SJSA1 (cell line): ENCODE results near the gene SENP2. TPM values are rescaled to one million over a fixed set of nuclear protein-coding genes. Genes with fewer than 3 reads are reported as not detected.
"Not testable (repeated sequence)": the region's sequence is repeated elsewhere in the genome, so short reads cannot be mapped to it uniquely, and the experiment has no call there.

Experiments
- DNase-seq, 2 experiments: peaks; one replicate each; pipeline ENCODE4 v3.0.0-alpha.2; 2015 to 2020; ENCODE audit warnings: low spot score in 2 of 2, low read depth in 1 of 2
- H3K27ac ChIP-seq: fragments of 250-450 bp; sonication (Bioruptor Pico); 2 replicates; pipeline ENCODE4 v1.5.1; 2020; ENCODE audit warnings: mild to moderate bottlenecking, moderate library complexity
- H3K27me3 ChIP-seq: fragments of 250-450 bp; sonication (Bioruptor Pico); replicated peaks from 2 replicates; pipeline ENCODE4 v1.5.1; 2020; ENCODE audit warnings: mild to moderate bottlenecking, moderate library complexity
- H3K36me3 ChIP-seq: fragments of 250-450 bp; sonication (Bioruptor Pico); 2 replicates; pipeline ENCODE4 v1.5.1; 2020; ENCODE audit warnings: mild to moderate bottlenecking
- H3K4me1 ChIP-seq: fragments of 250-450 bp; sonication (Bioruptor Pico); replicated peaks from 2 replicates; pipeline ENCODE4 v1.6.1; 2021; ENCODE audit warnings: mild to moderate bottlenecking
- H3K4me3 ChIP-seq: fragments of 250-450 bp; sonication (Bioruptor Pico); 2 replicates; pipeline ENCODE4 v1.5.1; 2020; ENCODE audit warnings: mild to moderate bottlenecking
- H3K9me3 ChIP-seq: fragments of 250-450 bp; sonication (Bioruptor Pico); replicated peaks from 2 replicates; pipeline ENCODE4 v1.5.1; 2020; ENCODE audit warnings: mild to moderate bottlenecking
- total RNA-seq: library from RNA; depleted of rRNA; stranded (reverse); fragments of >200 nt; shearing (Covaris generic); gene quantifications from 2 replicates; pipeline ENCODE4 v1.2.3, GENCODE V29; 2014; rRNA removed

SENP2 gene
- total RNA-seq, 1 experiment from 2014 or later, result 29.1 TPM

DNA sequence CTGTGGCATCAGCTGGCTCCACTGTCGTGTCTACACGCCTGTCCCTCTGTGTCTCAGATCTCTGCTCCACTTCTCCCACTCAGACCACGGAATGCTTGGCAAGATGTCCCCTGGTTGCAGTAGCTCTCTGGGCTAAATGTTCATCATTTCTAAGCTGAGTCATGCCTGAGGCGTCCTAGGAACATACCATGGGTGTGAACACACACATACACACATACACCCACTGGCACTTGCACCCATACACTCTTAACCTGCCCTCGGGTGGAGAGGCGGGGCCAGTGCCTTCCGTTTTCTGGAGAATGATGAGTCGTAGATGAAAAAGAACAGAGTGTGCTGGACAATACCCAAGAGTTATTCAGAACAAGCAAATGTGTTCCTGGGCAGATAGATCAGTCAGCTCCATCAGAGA, 72.4 kb downstream of the SENP2 start:
- Histone ChIP-seq H3K27me3 (no peaks in the 10 kb centered on the region), H3K36me3 (peaks cover 53% of the 10 kb centered on the region), H3K4me3 (no peak overlapping the region), H3K27ac (peak overlapping the region; percentile 77), H3K9me3 (no peaks in the 10 kb centered on the region), H3K4me1 (peaks cover 50% of the 10 kb centered on the region)
- peak; percentile 81 to 92 for DNase-seq

DNA sequence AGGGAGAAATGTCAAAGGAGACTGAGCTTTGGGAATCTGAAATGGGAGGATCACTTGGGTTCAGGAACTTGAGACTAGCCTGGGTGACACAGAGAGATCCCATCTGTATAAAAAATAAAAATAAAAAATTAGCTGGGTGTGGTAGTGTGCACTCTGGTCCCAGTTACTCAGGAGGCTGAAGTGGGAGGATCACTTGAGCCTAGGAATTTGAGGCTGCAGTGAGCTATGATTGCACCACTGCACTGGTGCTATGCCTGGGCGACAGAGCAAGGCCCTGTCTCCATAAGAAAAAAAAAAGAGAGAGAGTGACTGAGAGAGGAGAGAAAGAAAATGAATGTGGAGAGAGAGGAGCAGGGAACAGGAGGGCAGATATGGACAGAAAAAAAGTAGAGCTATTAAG, 72.8 kb downstream of the SENP2 start:
- no peak overlapping the region for H3K4me3 ChIP-seq
- no peaks in the 10 kb centered on the region for H3K27me3 ChIP-seq
- peaks cover 50% of the 10 kb centered on the region for H3K4me1 ChIP-seq
- H3K9me3 ChIP-seq, result no peaks in the 10 kb centered on the region
- H3K36me3 ChIP-seq, result peaks cover 49% of the 10 kb centered on the region
- peak in 1 of 2 experiments; percentile 13 for DNase-seq
- peak overlapping the region; percentile 19 for H3K27ac ChIP-seq

DNA sequence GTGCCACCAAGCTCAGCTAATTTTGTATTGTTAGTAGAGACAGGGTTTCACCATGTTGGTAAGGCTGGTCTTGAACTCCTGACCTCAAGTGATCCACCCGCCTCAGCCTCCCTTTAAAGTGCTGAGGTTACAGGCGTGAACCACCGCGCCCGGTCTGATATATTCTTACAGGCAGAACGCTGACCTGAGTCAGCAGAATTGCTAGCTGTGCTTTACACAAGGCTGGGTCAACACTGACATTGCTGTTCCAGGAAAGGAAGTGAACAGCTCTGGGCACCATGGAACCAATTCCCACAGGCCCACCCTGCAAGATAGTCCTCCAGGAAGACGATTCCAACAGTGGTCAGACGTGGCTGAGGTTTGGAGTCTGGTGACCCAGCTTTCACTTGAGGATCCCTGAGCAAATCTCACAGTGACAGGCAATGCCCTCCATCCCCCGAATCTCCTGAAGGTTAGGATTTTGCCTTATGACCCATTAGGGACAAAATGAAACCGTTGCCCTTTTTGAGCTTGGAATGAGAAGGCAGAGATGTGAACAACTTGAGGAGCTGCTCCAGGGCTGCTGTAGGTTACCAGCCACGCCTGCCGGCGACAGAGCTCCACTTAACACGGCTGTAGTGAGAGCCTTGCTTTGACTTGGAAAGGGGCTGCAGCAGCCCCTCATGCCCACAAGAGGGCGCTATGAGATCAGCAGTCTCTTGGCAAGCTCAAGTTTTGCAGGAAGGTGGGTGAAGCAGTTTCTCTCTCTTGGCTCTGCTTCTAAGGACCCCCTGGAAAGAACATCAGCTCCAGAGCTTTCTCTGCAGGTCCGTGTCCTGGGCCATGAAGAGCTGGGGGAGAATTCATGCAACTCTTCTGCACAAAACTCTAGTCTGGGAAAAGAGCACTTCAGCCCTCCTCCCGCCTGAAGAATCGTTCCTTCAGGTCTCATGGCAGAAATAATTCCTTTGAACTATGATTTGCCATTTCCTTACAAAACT, 74.1 kb downstream of the SENP2 start:
- no peak overlapping the region for H3K27ac ChIP-seq
- peak; percentile 70 to 76 for DNase-seq
- H3K27me3 ChIP-seq, result no peaks in the 10 kb centered on the region
- H3K9me3 ChIP-seq, result no peaks in the 10 kb centered on the region
- peaks cover 50% of the 10 kb centered on the region for H3K4me1 ChIP-seq
- peaks cover 39% of the 10 kb centered on the region for H3K36me3 ChIP-seq
- H3K4me3 ChIP-seq, result no peak overlapping the region

DNA sequence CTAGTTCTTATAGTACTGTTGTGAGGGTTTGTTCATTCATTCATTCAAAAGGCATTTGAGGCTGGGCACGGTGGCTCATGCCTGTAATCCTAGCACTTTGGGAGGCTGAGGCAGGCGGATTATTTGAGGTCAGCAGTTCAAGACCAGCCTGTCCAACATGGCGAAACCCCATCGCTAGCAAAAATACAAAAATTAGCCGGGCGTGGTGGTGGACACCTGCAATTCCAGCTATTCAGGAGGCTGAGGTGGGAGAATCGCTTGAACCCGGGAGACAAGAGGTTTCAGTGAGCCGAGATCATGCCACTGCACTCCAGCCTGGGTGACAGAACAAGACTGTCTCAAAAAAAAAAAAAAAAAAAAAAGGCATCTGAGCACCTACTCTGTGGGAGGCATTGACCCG, 75.2 kb downstream of the SENP2 start:
- H3K27me3 ChIP-seq, H3K27ac ChIP-seq, H3K4me3 ChIP-seq, H3K9me3 ChIP-seq: not testable (repeated sequence)
- Histone ChIP-seq H3K36me3 (peaks cover 38% of the 10 kb centered on the region), H3K4me1 (peaks cover 42% of the 10 kb centered on the region)
- peak in 1 of 2 experiments; percentile 7 for DNase-seq

DNA sequence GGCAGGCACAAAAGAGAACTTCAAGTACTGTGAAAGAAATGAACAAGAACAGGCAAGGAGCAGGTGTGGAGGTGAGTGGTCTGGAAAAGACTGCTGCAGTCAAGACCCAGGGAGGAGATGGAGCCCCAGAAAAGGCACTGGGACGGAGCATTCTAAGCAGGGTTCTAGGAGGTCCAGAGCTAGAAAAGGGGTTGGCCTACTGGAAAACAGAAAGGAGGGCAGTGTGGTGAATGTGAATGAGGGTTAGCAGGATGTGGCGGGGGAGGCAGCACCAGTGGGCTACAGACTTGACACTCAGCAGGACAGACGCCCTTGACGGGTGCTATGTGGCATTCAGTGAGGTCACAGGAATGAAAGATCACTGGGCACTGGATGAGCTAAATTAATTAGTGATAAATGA, 75.7 kb downstream of the SENP2 start:
- Histone ChIP-seq H3K27ac (no peak overlapping the region), H3K9me3 (no peaks in the 10 kb centered on the region), H3K4me3 (no peak overlapping the region), H3K36me3 (peaks cover 38% of the 10 kb centered on the region), H3K4me1 (peaks cover 40% of the 10 kb centered on the region), H3K27me3 (no peaks in the 10 kb centered on the region)
- peak in 1 of 2 experiments; percentile 12 for DNase-seq

DNA sequence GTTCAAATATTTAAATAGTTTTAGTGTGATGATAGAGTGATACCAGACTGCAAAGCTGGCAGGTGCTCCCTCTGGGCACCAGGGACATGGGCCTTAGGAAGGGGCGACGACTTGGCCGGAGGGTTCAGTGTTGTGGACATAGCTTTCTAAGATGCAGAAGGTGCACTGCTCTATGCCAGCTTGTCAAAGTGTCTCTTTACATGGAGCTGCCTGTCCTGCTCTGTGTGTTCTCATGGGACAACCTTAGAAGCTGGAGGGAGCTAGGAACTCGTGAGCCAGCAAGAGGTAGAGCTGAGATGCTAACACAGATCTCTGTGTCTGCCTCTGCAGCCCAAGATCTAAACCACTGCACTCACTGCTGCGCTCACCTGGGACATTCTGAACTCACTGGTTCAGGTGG, 77.8 kb downstream of the SENP2 start:
- Histone ChIP-seq H3K9me3 (no peaks in the 10 kb centered on the region), H3K27ac (no peak overlapping the region), H3K36me3 (peaks cover 39% of the 10 kb centered on the region), H3K4me1 (peaks cover 18% of the 10 kb centered on the region), H3K4me3 (no peak overlapping the region), H3K27me3 (no peaks in the 10 kb centered on the region)
- DNase-seq, result peak in 1 of 2 experiments; percentile 11

DNA sequence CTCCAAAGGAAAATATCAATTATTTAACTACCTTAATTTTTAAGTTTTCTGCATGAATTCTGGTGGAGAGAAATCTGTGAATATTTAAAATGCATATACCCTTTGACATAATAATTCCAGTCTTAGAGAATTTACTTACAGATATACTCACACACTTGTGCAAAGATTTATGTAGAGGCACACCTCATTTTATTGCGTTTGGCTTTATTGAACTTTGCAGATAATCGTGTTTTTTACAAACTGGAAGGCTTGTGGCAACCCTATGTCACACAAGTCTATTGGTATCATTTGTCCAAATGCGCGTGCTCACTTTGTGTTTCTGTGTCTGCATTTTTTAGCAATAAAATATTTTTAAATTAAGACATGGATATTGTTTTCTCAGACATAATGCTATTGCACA, 81.5 kb downstream of the SENP2 start:
- no peaks in the 10 kb centered on the region for H3K4me1 ChIP-seq
- H3K36me3 ChIP-seq, result peaks cover 64% of the 10 kb centered on the region
- no peak overlapping the region for H3K4me3 ChIP-seq
- H3K9me3 ChIP-seq, result no peaks in the 10 kb centered on the region
- no peak for DNase-seq
- H3K27me3 ChIP-seq, result no peaks in the 10 kb centered on the region
- H3K27ac ChIP-seq, result no peak overlapping the region

DNA sequence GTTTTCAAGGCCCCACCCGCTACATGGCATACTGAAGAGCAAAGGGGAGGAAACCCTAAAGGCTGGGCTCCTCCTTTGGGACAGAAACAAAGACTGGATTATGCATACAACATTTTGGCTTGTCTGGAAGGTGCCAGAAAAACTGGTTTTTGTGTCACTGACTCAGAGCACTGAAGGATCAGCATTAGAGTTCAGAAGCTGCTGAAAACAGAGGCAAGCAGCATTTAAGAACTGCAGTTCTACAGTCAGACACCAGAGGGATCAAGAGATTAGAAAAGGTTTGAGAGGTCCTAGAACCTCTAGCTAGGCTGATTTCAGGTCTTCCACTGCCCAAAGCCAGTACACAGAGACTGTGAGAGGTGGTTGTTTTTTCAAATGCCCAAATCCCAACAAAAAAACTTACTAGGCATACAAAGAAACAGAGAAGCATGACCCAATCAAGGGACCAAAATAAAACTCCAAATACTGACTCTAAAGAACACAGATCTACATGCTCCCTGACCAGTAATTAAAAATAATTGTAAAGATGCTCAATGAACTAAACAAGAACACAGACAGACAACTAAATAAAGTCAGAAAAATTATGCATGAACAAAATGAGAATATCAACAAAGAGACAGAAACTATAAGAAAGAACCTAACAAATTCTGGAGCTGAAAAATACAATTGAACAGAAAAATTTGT, 91.2 kb downstream of the SENP2 start:
- no peak overlapping the region for H3K27ac ChIP-seq
- no peaks in the 10 kb centered on the region for H3K27me3 ChIP-seq
- H3K4me1 ChIP-seq, result no peaks in the 10 kb centered on the region; the same call in 1 of the 2 replicates
- peak in 1 of 2 experiments; percentile 66 for DNase-seq
- no peak overlapping the region for H3K4me3 ChIP-seq
- 0 out of 2 replicates have a peak, but pooled peaks cover 2% of the 10 kb centered on the region for H3K9me3 ChIP-seq
- H3K36me3 ChIP-seq, result peaks cover 76% of the 10 kb centered on the region

DNA sequence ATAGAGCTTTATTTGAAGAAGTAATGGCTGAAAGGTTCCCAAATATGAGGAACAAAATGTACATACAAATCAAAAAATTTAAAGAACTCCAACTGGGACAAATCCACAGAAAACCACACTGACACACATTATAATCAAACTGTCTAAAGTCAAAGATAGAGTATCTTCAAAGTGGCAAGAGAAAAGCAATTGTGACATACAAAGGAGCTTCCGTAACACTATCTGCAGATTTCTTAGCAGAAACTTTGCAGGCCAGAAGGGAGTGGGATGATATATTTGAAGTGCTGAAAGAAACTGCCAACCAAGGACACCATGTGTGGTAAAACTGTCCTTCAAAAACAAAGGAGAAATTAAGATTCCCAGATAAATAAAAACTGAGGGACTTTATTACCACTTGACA, 91.9 kb downstream of the SENP2 start:
- Histone ChIP-seq H3K4me1 (no peaks in the 10 kb centered on the region; the same call in 1 of the 2 replicates), H3K4me3 (no peak overlapping the region), H3K27ac (no peak overlapping the region), H3K27me3 (no peaks in the 10 kb centered on the region), H3K9me3 (0 out of 2 replicates have a peak, but pooled peaks cover 2% of the 10 kb centered on the region), H3K36me3 (peaks cover 78% of the 10 kb centered on the region)
- no peak for DNase-seq

DNA sequence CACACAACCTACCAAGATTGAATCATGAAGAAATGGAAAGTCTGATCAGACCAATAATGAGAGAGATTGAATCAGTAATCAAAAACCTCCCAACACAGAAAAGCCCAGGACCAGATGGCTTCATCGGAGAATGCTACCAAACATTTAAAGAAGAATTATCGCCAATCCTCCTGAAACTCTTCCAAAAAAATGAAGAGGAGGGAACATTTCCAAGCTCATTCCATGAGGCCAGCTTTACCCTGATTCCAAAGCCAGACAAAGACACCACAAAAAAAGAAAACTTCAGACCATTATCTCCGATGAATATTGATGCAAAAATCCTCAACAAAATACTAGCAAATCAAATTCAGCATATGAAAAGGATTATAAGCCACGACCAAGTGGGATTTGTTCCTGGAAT, 94.1 kb downstream of the SENP2 start:
- Histone ChIP-seq H3K27ac (no peak overlapping the region), H3K36me3 (peaks cover 77% of the 10 kb centered on the region), H3K4me1 (no peaks in the 10 kb centered on the region; the same call in 1 of the 2 replicates), H3K9me3 (no peaks in the 10 kb centered on the region), H3K4me3 (no peak overlapping the region), H3K27me3 (no peaks in the 10 kb centered on the region)
- no peak for DNase-seq

Other genes with a start within 250 kb of the SENP2 start
- 13.3 and 18.4 TPM in 2 replicates for gene MAP3K13, start 223.2 kb upstream of the SENP2 start, total RNA-seq
- gene TMEM41A, start 87.3 kb upstream of the SENP2 start, total RNA-seq, result 10.3 and 30.9 TPM in 2 replicates
- gene LIPH, start 33.7 kb upstream of the SENP2 start, total RNA-seq, result 0.34 TPM in 1 of 2 replicates, not detected in the other
- gene IGF2BP2, start 238.7 kb downstream of the SENP2 start, total RNA-seq, result 37.9 and 96.5 TPM in 2 replicates